ENCODE measurements around the gene RAPGEF1. TPM values are rescaled to one million over a fixed set of nuclear protein-coding genes. Genes with fewer than 3 reads are reported as not detected.

RAPGEF1 gene
- total and polyA plus RNA-seq, 5 donors from 2014 or later: 3.8 to 159 (median 4.6) TPM

DNA sequence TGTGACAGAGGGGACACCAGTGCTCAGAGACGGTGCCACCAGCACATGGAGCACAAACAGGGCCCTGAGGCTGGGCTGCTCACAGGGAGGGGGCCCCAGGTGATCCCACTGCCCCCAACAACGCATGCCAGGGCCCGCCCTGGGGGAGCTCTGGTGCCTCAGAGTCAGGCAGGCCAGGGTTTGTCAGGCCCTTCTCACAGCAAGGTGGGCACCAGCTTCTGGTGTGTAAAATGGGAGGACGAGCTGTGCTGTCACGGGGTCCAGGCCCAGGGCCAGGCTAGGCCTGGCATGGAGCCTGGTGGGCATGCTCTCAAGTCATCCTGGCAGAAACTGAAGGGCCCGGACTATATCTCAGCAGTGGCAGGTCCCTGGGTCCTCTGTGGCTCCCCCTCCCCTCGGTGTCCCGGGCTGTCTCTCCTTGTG lies 160.1 kb downstream of the RAPGEF1 start:
- no peaks in the 10 kb centered on the region for H3K9me3 Mint-ChIP-seq
- peak overlapping the region in 2 of 4 donors; percentile 61 to 73 for H3K4me3 Mint-ChIP-seq
- Histone ChIP-seq H3K36me3 (ENCODE audit: control insufficient read depth, insufficient read depth, low read length) (peaks cover 41% of the 10 kb centered on the region), H3K4me3 (ENCODE audit: low read depth, low read length) (no peak overlapping the region), H3K27ac (ENCODE audit: insufficient read depth, low read length, poor library complexity, severe bottlenecking) (peak overlapping the region; percentile 67), H3K9me3 (ENCODE audit: control insufficient read depth in 2 of 2, low read length in 2 of 2) (no peaks in the 10 kb centered on the region), H3K4me1 (ENCODE audit: control insufficient read depth, insufficient read depth, low read length, poor library complexity, severe bottlenecking) (peaks cover 36% of the 10 kb centered on the region), H3K27me3 (ENCODE audit: control insufficient read depth, insufficient read depth, low read length) (no peaks in the 10 kb centered on the region)
- H3K27me3 Mint-ChIP-seq: no peaks in the 10 kb centered on the region
- peaks cover 22% of the 10 kb centered on the region for H3K36me3 Mint-ChIP-seq
- DNase-seq (no peak), ATAC-seq (ENCODE audit: low read depth in 2 of 2) (no peak)
- H3K27ac Mint-ChIP-seq: peak overlapping the region; percentile 59 to 93 (median 92)
- H3K4me1 Mint-ChIP-seq: peaks cover 0 to 42% (median 12%) of the 10 kb centered on the region in 4 donors

DNA sequence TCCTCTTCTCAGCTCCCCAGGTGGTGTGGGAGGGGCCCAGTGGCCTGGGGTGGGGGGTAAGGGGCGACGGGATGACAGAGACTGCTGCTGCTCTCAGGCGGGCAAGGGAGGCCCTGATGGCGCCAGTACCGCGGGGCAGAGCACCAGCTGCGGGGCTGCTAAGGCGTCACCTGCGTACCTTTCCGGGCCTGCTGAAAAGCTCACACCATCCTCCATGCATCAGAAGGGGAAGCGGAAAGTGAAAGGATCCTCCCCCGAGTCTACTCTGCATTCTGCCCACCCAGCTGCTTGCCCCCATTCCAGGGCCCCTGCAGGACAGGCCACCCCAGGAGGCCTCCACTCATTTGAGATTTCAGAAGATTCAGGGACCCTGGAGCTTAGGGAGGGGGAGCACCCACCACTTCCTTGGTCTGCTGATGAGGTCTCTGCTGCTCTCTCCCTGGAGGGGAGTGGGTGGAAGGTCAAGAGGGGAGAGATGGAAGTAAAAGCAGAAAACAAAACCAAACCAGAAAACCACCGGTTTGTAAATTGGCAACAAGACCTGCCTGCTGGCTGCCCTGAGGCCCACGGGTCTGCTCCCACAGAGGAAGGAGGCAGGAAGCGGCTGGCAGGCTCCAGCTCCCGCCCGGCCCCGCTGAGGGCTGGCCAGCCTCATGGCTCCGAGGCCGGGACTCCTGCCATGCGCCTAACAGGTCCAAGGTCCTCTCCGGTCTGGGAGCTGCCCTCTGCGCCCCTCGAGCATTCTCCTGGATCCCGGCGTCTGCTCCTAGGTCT lies 161.0 kb downstream of the RAPGEF1 start:
- Mint-ChIP-seq H3K27me3 (no peaks in the 10 kb centered on the region), H3K27ac (peak overlapping the region; percentile 93 to 97 (median 94)), H3K4me3 (peak overlapping the region; percentile 53 to 80 (median 69)), H3K9me3 (no peaks in the 10 kb centered on the region), H3K36me3 (peaks cover 22% of the 10 kb centered on the region), H3K4me1 (peaks cover 0 to 36% (median 9%) of the 10 kb centered on the region in 4 donors)
- H3K4me1 ChIP-seq (ENCODE audit: control insufficient read depth, insufficient read depth, low read length, poor library complexity, severe bottlenecking): peaks cover 27% of the 10 kb centered on the region
- H3K9me3 ChIP-seq (ENCODE audit: control insufficient read depth in 2 of 2, low read length in 2 of 2): no peaks in the 10 kb centered on the region
- DNase-seq (peak in 2 of 3 donors; percentile 63 to 79), ATAC-seq (ENCODE audit: low read depth in 2 of 2) (peak; percentile 84 to 88)
- H3K4me3 ChIP-seq (ENCODE audit: low read depth, low read length): no peak overlapping the region
- peak overlapping the region; percentile 67 for H3K27ac ChIP-seq (ENCODE audit: insufficient read depth, low read length, poor library complexity, severe bottlenecking)
- peaks cover 40% of the 10 kb centered on the region for H3K36me3 ChIP-seq (ENCODE audit: control insufficient read depth, insufficient read depth, low read length)
- no peaks in the 10 kb centered on the region for H3K27me3 ChIP-seq (ENCODE audit: control insufficient read depth, insufficient read depth, low read length)

DNA sequence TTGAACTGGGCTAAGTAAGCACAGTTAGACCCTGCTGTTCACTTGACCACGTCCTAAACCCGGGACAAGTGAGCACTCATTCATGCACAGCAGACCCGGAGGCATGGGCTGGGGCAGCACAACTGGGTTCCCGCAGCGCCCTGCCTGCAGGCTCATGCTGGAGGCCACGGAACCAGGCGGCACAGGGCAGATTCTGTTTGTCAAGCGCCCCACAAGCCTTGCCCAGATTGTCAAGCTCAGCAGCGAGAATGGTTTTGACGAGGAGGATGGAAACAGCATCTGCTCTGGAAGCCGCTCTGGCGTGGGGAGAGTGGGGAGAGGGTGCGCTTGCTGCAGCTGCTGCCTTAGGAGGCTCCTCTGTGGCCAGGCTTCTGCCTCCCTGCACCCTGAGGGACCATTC lies 161.9 kb downstream of the RAPGEF1 start:
- peaks cover 22% of the 10 kb centered on the region for H3K36me3 Mint-ChIP-seq
- peak overlapping the region; percentile 16 to 69 (median 36) for H3K4me3 Mint-ChIP-seq
- H3K4me3 ChIP-seq (ENCODE audit: low read depth, low read length): no peak overlapping the region
- H3K27ac Mint-ChIP-seq: peak overlapping the region; percentile 85 to 94 (median 93)
- peak overlapping the region; percentile 67 for H3K27ac ChIP-seq (ENCODE audit: insufficient read depth, low read length, poor library complexity, severe bottlenecking)
- no peaks in the 10 kb centered on the region for H3K9me3 ChIP-seq (ENCODE audit: control insufficient read depth in 2 of 2, low read length in 2 of 2)
- peaks cover 37% of the 10 kb centered on the region for H3K36me3 ChIP-seq (ENCODE audit: control insufficient read depth, insufficient read depth, low read length)
- H3K27me3 ChIP-seq (ENCODE audit: control insufficient read depth, insufficient read depth, low read length): no peaks in the 10 kb centered on the region
- peaks cover 18% of the 10 kb centered on the region for H3K4me1 ChIP-seq (ENCODE audit: control insufficient read depth, insufficient read depth, low read length, poor library complexity, severe bottlenecking)
- DNase-seq: no peak
- no peaks in the 10 kb centered on the region for H3K27me3 Mint-ChIP-seq
- no peaks in the 10 kb centered on the region for H3K9me3 Mint-ChIP-seq
- peaks cover 0 to 28% (median 8%) of the 10 kb centered on the region in 4 donors for H3K4me1 Mint-ChIP-seq
- ATAC-seq (ENCODE audit: low read depth in 2 of 2): no peak

DNA sequence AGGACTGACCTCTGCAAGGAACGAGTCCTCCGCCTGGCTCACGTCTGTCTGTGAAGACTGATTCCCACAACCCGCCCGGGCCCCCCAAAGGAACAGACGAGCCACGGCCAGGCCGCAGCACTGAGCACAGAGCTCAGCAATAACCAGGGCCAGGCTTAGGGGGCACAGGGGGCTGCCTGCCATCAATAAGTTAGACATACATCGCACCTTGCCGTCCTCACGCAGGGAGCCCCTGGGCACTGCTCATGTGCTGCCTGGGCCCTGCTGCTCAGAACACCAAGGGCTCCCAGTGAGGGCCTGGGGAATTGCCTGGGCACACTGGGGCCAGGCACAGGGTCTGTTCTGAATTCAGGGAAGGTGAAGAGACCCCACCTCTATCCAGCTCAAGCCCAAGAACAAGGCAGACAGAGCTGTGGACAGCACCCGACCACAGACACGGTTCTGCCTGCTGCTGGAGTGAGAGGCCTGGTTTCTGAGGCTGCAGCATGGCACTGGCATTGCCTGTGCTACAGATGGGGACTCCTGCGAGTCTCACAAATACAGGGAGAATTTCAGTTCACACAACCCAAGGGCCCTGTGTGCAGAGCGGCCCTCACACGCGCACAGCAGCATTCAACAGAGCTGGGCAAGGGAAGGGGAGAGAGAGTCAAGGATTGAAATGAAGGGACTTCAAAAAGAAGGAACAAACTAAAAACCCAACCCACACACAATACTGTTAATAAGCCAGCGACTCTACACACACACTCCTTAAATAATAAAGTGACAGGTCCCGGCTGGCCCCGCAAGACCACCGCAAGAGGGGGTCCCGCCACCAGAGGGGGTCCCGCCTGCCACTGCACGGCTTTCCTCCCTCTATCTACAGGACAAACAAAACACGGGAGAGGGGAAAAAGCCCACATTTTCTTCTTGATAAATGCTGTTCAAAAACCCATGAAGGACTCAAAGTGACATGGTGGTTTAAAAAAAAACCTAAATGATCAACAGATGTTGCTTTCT lies 162.6 kb downstream of the RAPGEF1 start:
- peaks cover 27% of the 10 kb centered on the region for H3K36me3 Mint-ChIP-seq
- H3K9me3 Mint-ChIP-seq: no peaks in the 10 kb centered on the region
- H3K4me3 Mint-ChIP-seq: peak overlapping the region in 2 of 4 donors; percentile 44 to 69
- H3K27ac Mint-ChIP-seq: peak overlapping the region; percentile 90 to 94 (median 93)
- no peak overlapping the region for H3K4me3 ChIP-seq (ENCODE audit: low read depth, low read length)
- H3K27me3 ChIP-seq (ENCODE audit: control insufficient read depth, insufficient read depth, low read length): no peaks in the 10 kb centered on the region
- H3K36me3 ChIP-seq (ENCODE audit: control insufficient read depth, insufficient read depth, low read length): peaks cover 31% of the 10 kb centered on the region
- peaks cover 18% of the 10 kb centered on the region for H3K4me1 ChIP-seq (ENCODE audit: control insufficient read depth, insufficient read depth, low read length, poor library complexity, severe bottlenecking)
- no peaks in the 10 kb centered on the region for H3K27me3 Mint-ChIP-seq
- no peaks in the 10 kb centered on the region for H3K9me3 ChIP-seq (ENCODE audit: control insufficient read depth in 2 of 2, low read length in 2 of 2)
- H3K27ac ChIP-seq (ENCODE audit: insufficient read depth, low read length, poor library complexity, severe bottlenecking): peak overlapping the region; percentile 67
- ATAC-seq (ENCODE audit: low read depth in 2 of 2) (no peak), DNase-seq (no peak)
- peaks cover 0 to 27% (median 8%) of the 10 kb centered on the region in 4 donors for H3K4me1 Mint-ChIP-seq

DNA sequence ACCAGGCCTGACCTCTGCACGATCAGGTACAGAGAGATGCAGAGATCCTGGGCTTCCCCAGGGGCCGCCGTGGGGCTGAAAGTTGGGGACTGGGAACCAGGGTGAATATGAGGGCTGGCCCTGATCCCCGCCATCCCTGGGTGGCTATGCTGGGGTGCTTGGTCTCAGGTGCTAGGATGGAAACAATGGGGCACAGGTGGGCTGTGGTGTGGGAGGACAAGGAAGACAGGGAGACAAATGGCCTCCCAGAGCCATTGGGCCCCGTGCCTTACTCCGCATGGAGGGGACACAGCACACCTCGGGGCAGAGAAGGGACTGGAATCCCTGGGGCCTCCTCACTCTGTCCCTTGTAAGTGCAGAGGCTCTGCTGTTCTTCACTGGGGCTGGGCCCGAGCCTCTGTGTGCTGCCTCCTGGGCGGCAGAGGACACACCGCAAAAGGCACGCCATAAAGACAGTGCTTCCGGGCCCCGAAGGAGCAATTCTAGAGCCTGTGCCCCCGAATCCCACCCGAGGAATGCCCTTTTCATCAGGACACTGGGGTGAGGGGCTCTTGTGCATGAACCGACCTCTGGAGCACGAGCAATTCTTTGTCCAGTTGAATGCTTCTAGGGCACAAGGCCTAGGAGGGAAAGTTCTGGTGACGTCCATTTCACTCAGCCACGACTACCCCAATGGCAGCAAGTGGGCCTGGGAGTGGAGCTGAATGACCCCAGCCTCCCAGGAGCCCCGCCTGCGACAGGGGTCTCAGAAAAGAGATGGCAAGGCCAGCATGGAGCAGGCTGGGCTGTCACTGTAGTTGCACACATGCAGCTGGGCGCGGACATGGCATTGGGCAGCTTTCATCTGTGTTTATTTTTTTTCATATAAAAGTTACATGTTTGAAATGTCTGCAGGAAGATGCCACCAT lies 163.7 kb downstream of the RAPGEF1 start:
- Mint-ChIP-seq H3K4me1 (peaks cover 0 to 22% (median 6%) of the 10 kb centered on the region in 4 donors), H3K27ac (no peak overlapping the region), H3K36me3 (peaks cover 24% of the 10 kb centered on the region), H3K27me3 (no peaks in the 10 kb centered on the region), H3K4me3 (no peak overlapping the region), H3K9me3 (no peaks in the 10 kb centered on the region)
- no peaks in the 10 kb centered on the region for H3K9me3 ChIP-seq (ENCODE audit: control insufficient read depth in 2 of 2, low read length in 2 of 2)
- H3K27me3 ChIP-seq (ENCODE audit: control insufficient read depth, insufficient read depth, low read length): no peaks in the 10 kb centered on the region
- DNase-seq (no peak), ATAC-seq (ENCODE audit: low read depth in 2 of 2) (no peak)
- peaks cover 28% of the 10 kb centered on the region for H3K36me3 ChIP-seq (ENCODE audit: control insufficient read depth, insufficient read depth, low read length)
- H3K27ac ChIP-seq (ENCODE audit: insufficient read depth, low read length, poor library complexity, severe bottlenecking): no peak overlapping the region
- H3K4me3 ChIP-seq (ENCODE audit: low read depth, low read length): no peak overlapping the region
- H3K4me1 ChIP-seq (ENCODE audit: control insufficient read depth, insufficient read depth, low read length, poor library complexity, severe bottlenecking): peaks cover 18% of the 10 kb centered on the region

DNA sequence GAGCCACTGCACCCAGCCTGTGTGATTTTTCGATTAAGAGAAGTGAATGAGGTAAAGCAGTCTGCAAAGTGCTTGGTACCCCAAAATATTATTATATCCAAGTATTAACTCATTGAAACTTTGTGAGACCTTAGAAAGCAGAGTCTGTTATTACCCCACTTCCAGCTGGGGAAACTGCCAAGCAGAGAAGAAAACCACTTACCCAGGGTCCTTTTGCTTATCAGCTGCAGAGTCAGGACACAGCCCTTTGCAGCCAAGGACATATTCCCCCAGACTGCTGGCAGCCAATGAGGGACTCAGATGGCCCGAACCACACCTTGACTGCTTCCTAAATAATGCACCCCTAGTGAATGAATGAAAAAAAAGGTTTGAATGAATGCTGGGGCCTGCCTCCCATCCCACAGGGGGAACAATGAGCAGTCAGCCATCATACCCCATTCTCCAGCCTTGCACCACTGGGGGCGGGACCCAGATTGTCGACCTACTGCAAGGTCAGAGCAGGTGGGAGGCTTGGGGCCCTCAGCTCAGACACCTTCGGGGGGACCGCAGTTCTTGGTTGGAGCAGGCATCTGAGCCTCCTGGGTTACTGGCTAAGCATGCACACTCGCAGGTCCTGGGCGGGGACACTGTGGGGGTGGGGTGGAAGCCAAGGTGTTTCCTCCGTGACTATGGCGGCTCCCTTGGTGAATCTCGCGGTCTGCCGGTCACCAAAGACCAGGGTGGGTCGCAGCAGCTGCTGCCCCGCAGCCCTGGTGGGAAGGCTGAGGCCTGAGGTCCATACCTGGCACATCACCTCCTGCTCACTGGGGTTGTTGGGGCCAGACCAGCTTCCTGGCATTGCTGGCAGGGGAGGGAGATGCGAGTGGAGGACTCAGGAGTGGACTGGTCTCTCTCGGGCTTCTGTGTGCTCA lies 164.9 kb downstream of the RAPGEF1 start:
- H3K9me3 Mint-ChIP-seq: no peaks in the 10 kb centered on the region
- H3K27ac Mint-ChIP-seq: no peak overlapping the region
- Histone ChIP-seq H3K36me3 (ENCODE audit: control insufficient read depth, insufficient read depth, low read length) (peaks cover 22% of the 10 kb centered on the region), H3K9me3 (ENCODE audit: control insufficient read depth in 2 of 2, low read length in 2 of 2) (no peaks in the 10 kb centered on the region), H3K4me1 (ENCODE audit: control insufficient read depth, insufficient read depth, low read length, poor library complexity, severe bottlenecking) (peaks cover 18% of the 10 kb centered on the region), H3K27me3 (ENCODE audit: control insufficient read depth, insufficient read depth, low read length) (no peaks in the 10 kb centered on the region), H3K27ac (ENCODE audit: insufficient read depth, low read length, poor library complexity, severe bottlenecking) (no peak overlapping the region), H3K4me3 (ENCODE audit: low read depth, low read length) (no peak overlapping the region)
- H3K27me3 Mint-ChIP-seq: no peaks in the 10 kb centered on the region
- DNase-seq (no peak), ATAC-seq (ENCODE audit: low read depth in 2 of 2) (no peak)
- peaks cover 0 to 22% (median 6%) of the 10 kb centered on the region in 4 donors for H3K4me1 Mint-ChIP-seq
- H3K36me3 Mint-ChIP-seq: peaks cover 21% of the 10 kb centered on the region
- H3K4me3 Mint-ChIP-seq: no peak overlapping the region
